Measurements from ENCODE around the gene USP17L27. TPM values are rescaled to one million over a fixed set of nuclear protein-coding genes. Genes with fewer than 3 reads are reported as not detected.

The USP17L27 gene, protein sequence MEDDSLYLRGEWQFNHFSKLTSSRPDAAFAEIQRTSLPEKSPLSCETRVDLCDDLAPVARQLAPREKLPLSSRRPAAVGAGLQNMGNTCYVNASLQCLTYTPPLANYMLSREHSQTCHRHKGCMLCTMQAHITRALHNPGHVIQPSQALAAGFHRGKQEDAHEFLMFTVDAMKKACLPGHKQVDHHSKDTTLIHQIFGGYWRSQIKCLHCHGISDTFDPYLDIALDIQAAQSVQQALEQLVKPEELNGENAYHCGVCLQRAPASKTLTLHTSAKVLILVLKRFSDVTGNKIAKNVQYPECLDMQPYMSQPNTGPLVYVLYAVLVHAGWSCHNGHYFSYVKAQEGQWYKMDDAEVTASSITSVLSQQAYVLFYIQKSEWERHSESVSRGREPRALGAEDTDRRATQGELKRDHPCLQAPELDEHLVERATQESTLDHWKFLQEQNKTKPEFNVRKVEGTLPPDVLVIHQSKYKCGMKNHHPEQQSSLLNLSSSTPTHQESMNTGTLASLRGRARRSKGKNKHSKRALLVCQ
- not detected in 2 replicates for total RNA-seq

DNA sequence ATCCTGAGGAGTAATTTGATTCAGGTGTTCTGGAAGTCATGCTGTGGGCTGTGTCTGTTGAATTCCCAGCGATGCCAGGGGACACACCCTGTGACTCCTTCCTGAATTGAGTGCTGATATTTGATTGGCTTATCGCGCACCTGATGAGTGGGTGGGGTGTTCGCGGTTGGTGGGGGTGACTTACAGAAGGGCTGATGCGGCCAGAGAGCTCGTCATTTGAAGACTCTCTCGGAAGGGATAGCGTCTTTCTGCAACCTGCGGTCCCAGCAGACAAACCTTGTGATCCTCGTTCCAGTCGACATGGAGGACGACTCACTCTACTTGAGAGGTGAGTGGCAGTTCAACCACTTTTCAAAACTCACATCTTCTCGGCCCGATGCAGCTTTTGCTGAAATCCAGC is at the start of gene USP17L27:
TSS of gene USP17L27 (plus strand) at position 301 of the 400 bp plus-strand sequence. CDS start at position 301, 0 bp downstream.

DNA sequence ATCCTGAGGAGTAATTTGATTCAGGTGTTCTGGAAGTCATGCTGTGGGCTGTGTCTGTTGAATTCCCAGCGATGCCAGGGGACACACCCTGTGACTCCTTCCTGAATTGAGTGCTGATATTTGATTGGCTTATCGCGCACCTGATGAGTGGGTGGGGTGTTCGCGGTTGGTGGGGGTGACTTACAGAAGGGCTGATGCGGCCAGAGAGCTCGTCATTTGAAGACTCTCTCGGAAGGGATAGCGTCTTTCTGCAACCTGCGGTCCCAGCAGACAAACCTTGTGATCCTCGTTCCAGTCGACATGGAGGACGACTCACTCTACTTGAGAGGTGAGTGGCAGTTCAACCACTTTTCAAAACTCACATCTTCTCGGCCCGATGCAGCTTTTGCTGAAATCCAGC is 19.1 kb upstream of the USP17L27 start, which contains the start of gene USP17L24:
TSS of gene USP17L24 (plus strand) at position 301 of the 400 bp plus-strand sequence. CDS start at position 301, 0 bp downstream.

DNA sequence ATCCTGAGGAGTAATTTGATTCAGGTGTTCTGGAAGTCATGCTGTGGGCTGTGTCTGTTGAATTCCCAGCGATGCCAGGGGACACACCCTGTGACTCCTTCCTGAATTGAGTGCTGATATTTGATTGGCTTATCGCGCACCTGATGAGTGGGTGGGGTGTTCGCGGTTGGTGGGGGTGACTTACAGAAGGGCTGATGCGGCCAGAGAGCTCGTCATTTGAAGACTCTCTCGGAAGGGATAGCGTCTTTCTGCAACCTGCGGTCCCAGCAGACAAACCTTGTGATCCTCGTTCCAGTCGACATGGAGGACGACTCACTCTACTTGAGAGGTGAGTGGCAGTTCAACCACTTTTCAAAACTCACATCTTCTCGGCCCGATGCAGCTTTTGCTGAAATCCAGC is 14.3 kb upstream of the USP17L27 start, which contains the start of gene USP17L25:
TSS of gene USP17L25 (plus strand) at position 301 of the 400 bp plus-strand sequence. CDS start at position 301, 0 bp downstream.

DNA sequence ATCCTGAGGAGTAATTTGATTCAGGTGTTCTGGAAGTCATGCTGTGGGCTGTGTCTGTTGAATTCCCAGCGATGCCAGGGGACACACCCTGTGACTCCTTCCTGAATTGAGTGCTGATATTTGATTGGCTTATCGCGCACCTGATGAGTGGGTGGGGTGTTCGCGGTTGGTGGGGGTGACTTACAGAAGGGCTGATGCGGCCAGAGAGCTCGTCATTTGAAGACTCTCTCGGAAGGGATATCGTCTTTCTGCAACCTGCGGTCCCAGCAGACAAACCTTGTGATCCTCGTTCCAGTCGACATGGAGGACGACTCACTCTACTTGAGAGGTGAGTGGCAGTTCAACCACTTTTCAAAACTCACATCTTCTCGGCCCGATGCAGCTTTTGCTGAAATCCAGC is 9.6 kb upstream of the USP17L27 start, which contains the start of gene USP17L26:
TSS of gene USP17L26 (plus strand) at position 301 of the 400 bp plus-strand sequence. CDS start at position 301, 0 bp downstream.

DNA sequence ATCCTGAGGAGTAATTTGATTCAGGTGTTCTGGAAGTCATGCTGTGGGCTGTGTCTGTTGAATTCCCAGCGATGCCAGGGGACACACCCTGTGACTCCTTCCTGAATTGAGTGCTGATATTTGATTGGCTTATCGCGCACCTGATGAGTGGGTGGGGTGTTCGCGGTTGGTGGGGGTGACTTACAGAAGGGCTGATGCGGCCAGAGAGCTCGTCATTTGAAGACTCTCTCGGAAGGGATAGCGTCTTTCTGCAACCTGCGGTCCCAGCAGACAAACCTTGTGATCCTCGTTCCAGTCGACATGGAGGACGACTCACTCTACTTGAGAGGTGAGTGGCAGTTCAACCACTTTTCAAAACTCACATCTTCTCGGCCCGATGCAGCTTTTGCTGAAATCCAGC is 4.8 kb upstream of the USP17L27 start, which contains the start of gene USP17L5:
TSS of gene USP17L5 (plus strand) at position 301 of the 400 bp plus-strand sequence. CDS start at position 301, 0 bp downstream.

DNA sequence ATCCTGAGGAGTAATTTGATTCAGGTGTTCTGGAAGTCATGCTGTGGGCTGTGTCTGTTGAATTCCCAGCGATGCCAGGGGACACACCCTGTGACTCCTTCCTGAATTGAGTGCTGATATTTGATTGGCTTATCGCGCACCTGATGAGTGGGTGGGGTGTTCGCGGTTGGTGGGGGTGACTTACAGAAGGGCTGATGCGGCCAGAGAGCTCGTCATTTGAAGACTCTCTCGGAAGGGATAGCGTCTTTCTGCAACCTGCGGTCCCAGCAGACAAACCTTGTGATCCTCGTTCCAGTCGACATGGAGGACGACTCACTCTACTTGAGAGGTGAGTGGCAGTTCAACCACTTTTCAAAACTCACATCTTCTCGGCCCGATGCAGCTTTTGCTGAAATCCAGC is 4.6 kb downstream of the USP17L27 start, which contains the start of gene USP17L28:
TSS of gene USP17L28 (plus strand) at position 301 of the 400 bp plus-strand sequence. CDS start at position 301, 0 bp downstream.

DNA sequence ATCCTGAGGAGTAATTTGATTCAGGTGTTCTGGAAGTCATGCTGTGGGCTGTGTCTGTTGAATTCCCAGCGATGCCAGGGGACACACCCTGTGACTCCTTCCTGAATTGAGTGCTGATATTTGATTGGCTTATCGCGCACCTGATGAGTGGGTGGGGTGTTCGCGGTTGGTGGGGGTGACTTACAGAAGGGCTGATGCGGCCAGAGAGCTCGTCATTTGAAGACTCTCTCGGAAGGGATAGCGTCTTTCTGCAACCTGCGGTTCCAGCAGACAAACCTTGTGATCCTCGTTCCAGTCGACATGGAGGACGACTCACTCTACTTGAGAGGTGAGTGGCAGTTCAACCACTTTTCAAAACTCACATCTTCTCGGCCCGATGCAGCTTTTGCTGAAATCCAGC is 9.4 kb downstream of the USP17L27 start, which contains the start of gene USP17L29:
TSS of gene USP17L29 (plus strand) at position 301 of the 400 bp plus-strand sequence. CDS start at position 301, 0 bp downstream.

DNA sequence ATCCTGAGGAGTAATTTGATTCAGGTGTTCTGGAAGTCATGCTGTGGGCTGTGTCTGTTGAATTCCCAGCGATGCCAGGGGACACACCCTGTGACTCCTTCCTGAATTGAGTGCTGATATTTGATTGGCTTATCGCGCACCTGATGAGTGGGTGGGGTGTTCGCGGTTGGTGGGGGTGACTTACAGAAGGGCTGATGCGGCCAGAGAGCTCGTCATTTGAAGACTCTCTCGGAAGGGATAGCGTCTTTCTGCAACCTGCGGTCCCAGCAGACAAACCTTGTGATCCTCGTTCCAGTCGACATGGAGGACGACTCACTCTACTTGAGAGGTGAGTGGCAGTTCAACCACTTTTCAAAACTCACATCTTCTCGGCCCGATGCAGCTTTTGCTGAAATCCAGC is 18.9 kb downstream of the USP17L27 start, which contains the start of gene USP17L30:
TSS of gene USP17L30 (plus strand) at position 301 of the 400 bp plus-strand sequence. CDS start at position 301, 0 bp downstream.

Other genes with a start within 250 kb of the USP17L27 start
- not detected in 2 replicates for gene FAM90A26, start 173.7 kb upstream of the USP17L27 start, total RNA-seq
- not detected in 2 replicates for gene USP17L10, start 133.5 kb upstream of the USP17L27 start, total RNA-seq
- not detected in 2 replicates for gene USP17L11, start 128.7 kb upstream of the USP17L27 start, total RNA-seq
- gene USP17L12, start 124.0 kb upstream of the USP17L27 start, total RNA-seq: not detected in 2 replicates
- gene USP17L13, start 119.3 kb upstream of the USP17L27 start, total RNA-seq: not detected in 2 replicates
- gene USP17L15, start 109.8 kb upstream of the USP17L27 start, total RNA-seq: not detected in 2 replicates
- not detected in 2 replicates for gene USP17L17, start 100.3 kb upstream of the USP17L27 start, total RNA-seq
- gene USP17L18, start 95.5 kb upstream of the USP17L27 start, total RNA-seq: not detected in 2 replicates
- gene USP17L19, start 90.8 kb upstream of the USP17L27 start, total RNA-seq: not detected in 2 replicates
- not detected in 2 replicates for gene USP17L20, start 86.0 kb upstream of the USP17L27 start, total RNA-seq
- not detected in 2 replicates for gene USP17L21, start 81.3 kb upstream of the USP17L27 start, total RNA-seq
- gene USP17L22, start 76.5 kb upstream of the USP17L27 start, total RNA-seq: not detected in 2 replicates
- gene USP17L24, start 19.0 kb upstream of the USP17L27 start, total RNA-seq: not detected in 2 replicates
- not detected in 2 replicates for gene USP17L25, start 14.2 kb upstream of the USP17L27 start, total RNA-seq
- not detected in 2 replicates for gene USP17L26, start 9.5 kb upstream of the USP17L27 start, total RNA-seq
- gene USP17L5, start 4.7 kb upstream of the USP17L27 start, total RNA-seq: not detected in 2 replicates
- not detected in 2 replicates for gene USP17L28, start 4.7 kb downstream of the USP17L27 start, total RNA-seq
- not detected in 2 replicates for gene USP17L29, start 9.5 kb downstream of the USP17L27 start, total RNA-seq
- not detected in 2 replicates for gene USP17L30, start 19.0 kb downstream of the USP17L27 start, total RNA-seq
- not detected in 2 replicates for gene DEFB131A, start 100.3 kb downstream of the USP17L27 start, total RNA-seq

All from smooth muscle cell of trachea (primary cell).